Smooth muscle cell (in vitro differentiated cells): ENCODE measurements around the gene GABARAP. TPM values are rescaled to one million over a fixed set of nuclear protein-coding genes. Genes with fewer than 3 reads are reported as not detected.

Source experiments
- DNase-seq: peaks from one replicate; lab custom pipeline; 2025; ENCODE audit not compliant: unreplicated experiment; lab: John Stamatoyannopoulos, UW
- H2AFZ ChIP-seq: fragments of 200-600 bp; sonication (generic); 2 replicates; pipeline ENCODE4 v1.6.0; 2016; ENCODE audit warnings: antibody characterized with exemption, low read depth, mild to moderate bottlenecking
- H3F3A ChIP-seq: fragments of 200-600 bp; sonication (generic); 2 replicates; pipeline ENCODE4 v1.6.0; 2017; ENCODE audit warnings: antibody characterized with exemption, low read depth
- H3K27ac ChIP-seq: fragments of 200-600 bp; sonication (generic); 2 replicates; pipeline ENCODE4 v1.5.1; 2016; ENCODE audit warnings: low read depth, mild to moderate bottlenecking
- H3K27me3 ChIP-seq: fragments of 200-600 bp; sonication (generic); 2 replicates; pipeline ENCODE4 v1.6.1; 2016; ENCODE audit warnings: low read depth, mild to moderate bottlenecking
- H3K36me3 ChIP-seq: fragments of 200-600 bp; sonication (generic); 2 replicates; pipeline ENCODE4 v1.5.1; 2016; ENCODE audit warnings: low read depth
- H3K4me1 ChIP-seq: fragments of 200-600 bp; sonication (generic); 2 replicates; pipeline ENCODE4 v1.5.1; 2016; ENCODE audit warnings: low read depth
- H3K4me2 ChIP-seq: fragments of 200-600 bp; sonication (generic); 2 replicates; pipeline ENCODE4 v1.6.0; 2016; ENCODE audit warnings: mild to moderate bottlenecking
- H3K4me3 ChIP-seq: fragments of 200-600 bp; sonication (generic); 2 replicates; pipeline ENCODE4 v1.5.1; 2016; ENCODE audit warnings: mild to moderate bottlenecking
- H3K79me2 ChIP-seq: fragments of 200-600 bp; sonication (generic); 2 replicates; pipeline ENCODE4 v1.6.0; 2016; ENCODE audit warnings: low read depth, mild to moderate bottlenecking
- H3K9ac ChIP-seq: fragments of 200-600 bp; sonication (generic); 2 replicates; pipeline ENCODE4 v1.6.0; 2016; ENCODE audit warnings: low read depth
- H3K9me3 ChIP-seq: fragments of 200-600 bp; sonication (generic); replicated peaks from 2 replicates; pipeline ENCODE4 v1.5.1; 2016; ENCODE audit warnings: low read depth
- H4K20me1 ChIP-seq: fragments of 200-600 bp; sonication (generic); 2 replicates; pipeline ENCODE4 v1.6.0; 2016; ENCODE audit warnings: low read depth
- CTCF ChIP-seq: fragments of 200-600 bp; sonication (generic); IDR thresholded peaks from 2 replicates; pipeline ENCODE4 v1.5.1; 2017; ENCODE audit warnings: borderline replicate concordance, mild to moderate bottlenecking, antibody characterized with exemption; ENCODE audit not compliant: insufficient read depth, poor library complexity, severe bottlenecking
- WGBS: methylation state at CpG from one replicate; pipeline ENCODE4 v1.1.7; 2016; ENCODE audit warnings: low lambda C conversion rate; 5-methylcytosine and 5-hydroxymethylcytosine counted together
- polyA plus RNA-seq: library from polyadenylated mRNA; unstranded; fragments of >200 nt; fragmentation: Nextera tagmentation; extraction: Ambion mirVana; gene quantifications from 2 replicates; pipeline ENCODE4 v1.2.1, GENCODE V29; 2016
- total RNA-seq: library from RNA; depleted of rRNA; stranded (reverse); fragments of >200 nt; gene quantifications from 2 replicates; pipeline ENCODE4 v1.2.3, GENCODE V29; 2014

GABARAP gene
- total and polyA plus RNA-seq, 2 experiments from 2014 or later, result 363 to 735 TPM

GRCh38 chr17:7289256-7290032 lies 47.2 kb upstream of the GABARAP start:
- no peaks in the 10 kb centered on the region for H3K9me3 ChIP-seq
- H3K4me2 ChIP-seq, result no peak overlapping the region
- no peaks in the 10 kb centered on the region for H3F3A ChIP-seq
- H4K20me1 ChIP-seq, result no peaks in the 10 kb centered on the region
- WGBS, result 83% methylated on average over 9 of the region's 18 CpGs
- no peak overlapping the region for H3K27ac ChIP-seq
- no peak for DNase-seq
- no peak overlapping the region for H2AFZ ChIP-seq
- H3K79me2 ChIP-seq, result no peaks in the 10 kb centered on the region
- no peak for TF ChIP-seq CTCF
- H3K4me3 ChIP-seq, result no peak overlapping the region
- no peaks in the 10 kb centered on the region for H3K4me1 ChIP-seq
- peaks cover 40% of the 10 kb centered on the region for H3K27me3 ChIP-seq
- no peaks in the 10 kb centered on the region for H3K36me3 ChIP-seq
- no peak overlapping the region for H3K9ac ChIP-seq

GRCh38 chr17:7285679-7286078 lies 43.4 kb upstream of the GABARAP start:
- Histone ChIP-seq H3K9me3 (no peaks in the 10 kb centered on the region), H3K9ac (no peak overlapping the region), H3K4me3 (no peak overlapping the region), H3K79me2 (no peaks in the 10 kb centered on the region), H4K20me1 (no peaks in the 10 kb centered on the region), H3K4me2 (no peak overlapping the region), H3K27me3 (peaks cover 17% of the 10 kb centered on the region), H3K27ac (no peak overlapping the region), H2AFZ (no peak overlapping the region), H3F3A (peaks cover 5% of the 10 kb centered on the region), H3K4me1 (no peaks in the 10 kb centered on the region), H3K36me3 (no peaks in the 10 kb centered on the region)
- TF ChIP-seq CTCF, result no peak
- 94% methylated on average over 12 of the region's 12 CpGs for WGBS
- DNase-seq, result no peak

- no peaks in the 10 kb centered on the region for H3K79me2 ChIP-seq
- no peaks in the 10 kb centered on the region for H3K4me1 ChIP-seq
- peaks cover 14% of the 10 kb centered on the region for H3K27me3 ChIP-seq
- H3K4me3 ChIP-seq, result no peak overlapping the region
- H3K9me3 ChIP-seq, result no peaks in the 10 kb centered on the region
- no peak for TF ChIP-seq CTCF
- H2AFZ ChIP-seq, result no peak overlapping the region
- no peaks in the 10 kb centered on the region for H4K20me1 ChIP-seq
- H3K9ac ChIP-seq, result no peak overlapping the region
- peaks cover 5% of the 10 kb centered on the region for H3F3A ChIP-seq
- no peak overlapping the region for H3K27ac ChIP-seq
- DNase-seq, result no peak
- H3K4me2 ChIP-seq, result no peak overlapping the region
- 97% methylated on average over 16 of the region's 16 CpGs for WGBS
- H3K36me3 ChIP-seq, result no peaks in the 10 kb centered on the region
Measured at GRCh38 chr17:7284911-7285310, 42.7 kb upstream of the GABARAP start.
